GM12892 (cell line): ENCODE results near the gene GYS1.

Source experiments
- POLR2A ChIP-seq: IDR thresholded peaks from 2 replicates; pipeline ENCODE4 v1.6.1; 2011; ENCODE audit warnings: low read depth, low read length, control low read depth
- POLR2AphosphoS5 ChIP-seq: IDR thresholded peaks from 2 replicates; pipeline ENCODE4 v1.6.1; 2011; ENCODE audit warnings: low read depth, low read length, control low read depth
- TAF1 ChIP-seq: IDR thresholded peaks from 2 replicates; pipeline ENCODE4 v1.6.1; 2011; ENCODE audit warnings: low read depth, mild to moderate bottlenecking, control low read depth, low read length, borderline replicate concordance

DNA sequence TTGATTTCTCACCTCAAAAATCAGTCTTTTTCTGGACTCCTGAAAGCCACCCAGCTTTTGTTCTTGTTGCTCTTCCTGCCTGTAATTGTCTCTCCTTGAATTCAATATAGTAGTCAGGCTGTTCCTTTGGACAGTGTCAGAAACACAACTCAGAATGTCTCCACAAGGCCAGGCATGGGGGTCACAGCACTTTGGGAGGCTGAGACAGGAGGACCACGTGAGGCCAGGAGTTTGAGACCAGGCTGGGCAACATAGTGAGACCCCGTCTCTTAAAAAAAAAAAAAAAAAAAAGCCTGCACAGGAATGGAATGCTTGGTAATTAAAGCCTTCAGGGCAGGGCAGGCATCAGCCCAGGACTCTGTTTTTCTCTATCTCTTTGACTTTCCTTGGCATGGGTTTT, 47.3 kb downstream of the GYS1 start:
- TF ChIP-seq POLR2A (no peak), TAF1 (no peak), POLR2AphosphoS5 (no peak)
